GM23338 (cell line): ENCODE data around the gene SIVA1. TPM values are rescaled to one million over a fixed set of nuclear protein-coding genes. Genes with fewer than 3 reads are reported as not detected.

Source experiments
- ATAC-seq: fragments of 200-7000 bp; cut with Tn5 transposase; 3 replicates; pipeline ENCODE4 v1.9.1; 2020
- DNase-seq: peaks from one replicate; pipeline ENCODE4 v3.0.0-alpha.2; 2015; ENCODE audit warnings: low spot score
- H2AFZ ChIP-seq: fragments of 200-600 bp; sonication (generic); 2 replicates; pipeline ENCODE4 v1.8.0; 2016; ENCODE audit warnings: antibody characterized with exemption, mild to moderate bottlenecking, moderate library complexity
- H3F3A ChIP-seq: fragments of 200-600 bp; sonication (generic); replicated peaks from 2 replicates; pipeline ENCODE4 v1.8.0; 2017; ENCODE audit warnings: antibody characterized with exemption, mixed run types, low read depth
- H3K27ac ChIP-seq: fragments of 200-600 bp; sonication (generic); 2 replicates; pipeline ENCODE4 v1.6.1; 2016; ENCODE audit warnings: low read depth
- H3K27me3 ChIP-seq: fragments of 200-600 bp; sonication (generic); 2 replicates; pipeline ENCODE4 v1.8.0; 2016; ENCODE audit warnings: mild to moderate bottlenecking, mixed run types, moderate library complexity; ENCODE audit not compliant: insufficient read depth
- H3K36me3 ChIP-seq: fragments of 200-600 bp; sonication (generic); 2 replicates; pipeline ENCODE4 v1.8.0; 2016; ENCODE audit warnings: mild to moderate bottlenecking; ENCODE audit not compliant: insufficient read depth
- H3K4me1 ChIP-seq: fragments of 200-600 bp; sonication (generic); 2 replicates; pipeline ENCODE4 v1.8.0; 2016; ENCODE audit warnings: mild to moderate bottlenecking, moderate library complexity; ENCODE audit not compliant: insufficient read depth
- H3K4me2 ChIP-seq: fragments of 200-600 bp; sonication (generic); 2 replicates; pipeline ENCODE4 v1.7.1; 2017; ENCODE audit warnings: mixed run types
- H3K4me3 ChIP-seq: fragments of 200-600 bp; sonication (generic); 2 replicates; pipeline ENCODE4 v1.6.1; 2016; ENCODE audit warnings: mixed run types
- H3K79me2 ChIP-seq: fragments of 200-600 bp; sonication (generic); replicated peaks from 2 replicates; pipeline ENCODE4 v1.8.0; 2017; ENCODE audit warnings: mild to moderate bottlenecking; ENCODE audit not compliant: insufficient read depth
- H3K9me2 ChIP-seq: fragments of 200-600 bp; sonication (generic); 2 replicates; pipeline ENCODE4 v1.8.0; 2017; ENCODE audit not compliant: insufficient read depth
- H4K20me1 ChIP-seq: fragments of 200-600 bp; sonication (generic); replicated peaks from 2 replicates; pipeline ENCODE4 v1.8.0; 2017; ENCODE audit warnings: mild to moderate bottlenecking; ENCODE audit not compliant: insufficient read depth
- H3K27ac Mint-ChIP-seq: 2 replicates; pipeline ENCODE4 v1.8.0; 2020; ENCODE audit warnings: inconsistent platforms, mild to moderate bottlenecking, moderate library complexity, mixed read lengths
- H3K27me3 Mint-ChIP-seq: 3 replicates; pipeline ENCODE4 v1.8.0; 2022; ENCODE audit warnings: low read depth, mild to moderate bottlenecking, moderate library complexity, mixed read lengths, inconsistent platforms; ENCODE audit not compliant: insufficient read depth, poor library complexity
- H3K36me3 Mint-ChIP-seq: 3 replicates; pipeline ENCODE4 v1.8.0; 2021; ENCODE audit warnings: low read depth, mild to moderate bottlenecking, inconsistent platforms, moderate library complexity, mixed read lengths
- H3K4me1 Mint-ChIP-seq: 3 replicates; pipeline ENCODE4 v1.8.0; 2020; ENCODE audit warnings: mild to moderate bottlenecking, inconsistent platforms, mixed read lengths
- H3K4me3 Mint-ChIP-seq: 3 replicates; pipeline ENCODE4 v1.8.0; 2021; ENCODE audit warnings: moderate library complexity, mild to moderate bottlenecking, inconsistent platforms, mixed read lengths
- H3K9me3 Mint-ChIP-seq: 3 replicates; pipeline ENCODE4 v1.8.0; 2020; ENCODE audit warnings: moderate library complexity, mild to moderate bottlenecking, inconsistent platforms, mixed read lengths
- CREB1 ChIP-seq: fragments of 250-450 bp; sonication (Bioruptor Pico); IDR thresholded peaks from 2 replicates; pipeline ENCODE4 v1.5.0; 2020; ENCODE audit warnings: low read depth, mild to moderate bottlenecking, moderate library complexity
- EZH2 ChIP-seq: fragments of 200-600 bp; sonication (generic); IDR thresholded peaks from one replicate; pipeline ENCODE4 v1.8.0; 2017; ENCODE audit warnings: antibody characterized with exemption, mild to moderate bottlenecking, low read depth; ENCODE audit not compliant: unreplicated experiment
- EZH2phosphoT487 ChIP-seq: fragments of 200-600 bp; sonication (generic); IDR thresholded peaks from one replicate; pipeline ENCODE4 v1.8.1; 2018; ENCODE audit warnings: antibody characterized with exemption; ENCODE audit not compliant: unreplicated experiment
- JUNB ChIP-seq: IDR thresholded peaks from one replicate; pipeline ENCODE4 v1.6.1; 2016; ENCODE audit warnings: antibody characterized with exemption; ENCODE audit not compliant: unreplicated experiment
- NANOG ChIP-seq: IDR thresholded peaks from 2 replicates; pipeline ENCODE4 v1.6.1; 2016; ENCODE audit warnings: antibody characterized with exemption, borderline replicate concordance
- POLR2AphosphoS5 ChIP-seq: IDR thresholded peaks from 2 replicates; pipeline ENCODE4 v1.6.1; 2016; ENCODE audit warnings: antibody characterized with exemption, low read depth
- REST ChIP-seq: IDR thresholded peaks from one replicate; pipeline ENCODE4 v1.6.1; 2018; ENCODE audit warnings: antibody characterized with exemption; ENCODE audit not compliant: unreplicated experiment
- STAT1 ChIP-seq: IDR thresholded peaks from one replicate; pipeline ENCODE4 v1.6.1; 2016; ENCODE audit warnings: antibody characterized with exemption; ENCODE audit not compliant: unreplicated experiment
- ZNF114 ChIP-seq: fragments of 250-450 bp; sonication (Bioruptor Pico); IDR thresholded peaks from 2 replicates; pipeline ENCODE4 v1.5.0; 2020; ENCODE audit warnings: mild to moderate bottlenecking, moderate library complexity
- ZNF331 ChIP-seq: fragments of 250-450 bp; sonication (Bioruptor Pico); IDR thresholded peaks from 2 replicates; pipeline ENCODE4 v1.5.0; 2020; ENCODE audit warnings: low read depth, mild to moderate bottlenecking, moderate library complexity
- long read RNA-seq: library from polyadenylated mRNA; unstranded; transcript quantifications from one replicate; pipeline ENCODE4 v2.0.0, GENCODE V29; 2020; ENCODE audit not compliant: unreplicated experiment
- polyA plus RNA-seq: library from polyadenylated mRNA; unstranded; fragments of >200 nt; fragmentation: Nextera tagmentation; extraction: Ambion mirVana; gene quantifications from 2 replicates; pipeline ENCODE4 v1.2.1, GENCODE V29; 2016
- total RNA-seq: library from RNA; depleted of rRNA; stranded (reverse); fragments of >200 nt; shearing (Covaris generic); gene quantifications from 2 replicates; pipeline ENCODE4 v1.2.3, GENCODE V29; 2014; rRNA removed
- TF ChIP-seq, protein P1 (sequence below): IDR thresholded peaks from 2 replicates; pipeline ENCODE4 v1.6.1; 2016; ENCODE audit warnings: antibody characterized with exemption

SIVA1 gene
- total RNA-seq (381 and 392 TPM in 2 replicates), polyA plus RNA-seq (215 and 225 TPM in 2 replicates)
- long read RNA-seq, transcript SIVA1-201 (4 exons, 802 nt), result major isoform, 125 of 128 reads
- long read RNA-seq, partial matches to known transcripts, result 1 of 128 reads
- long read RNA-seq, other reads (novel, unspliced or antisense), result 2 of 128 reads

- ATAC-seq (peak; percentile 92), DNase-seq (peak; percentile 100)
- Histone ChIP-seq H3K4me2 (peak within 1 kb of the TSS; percentile 99), H3F3A (no peaks in the 10 kb centered on the region), H3K9me2 (no peaks in the 10 kb centered on the region), H3K4me1 (peaks cover 6% of the 10 kb centered on the region; the same call in 1 of the 2 replicates), H4K20me1 (peaks cover 11% of the 10 kb centered on the region), H3K4me3 (peak within 1 kb of the TSS; percentile 93), H3K27ac (peak within 1 kb of the TSS; percentile 86; the same call in 1 of the 2 replicates), H2AFZ (peak within 1 kb of the TSS; percentile 91; the same call in 1 of the 2 replicates), H3K27me3 (no peaks in the 10 kb centered on the region), H3K36me3 (peaks cover 5% of the 10 kb centered on the region; the same call in 1 of the 2 replicates), H3K79me2 (peaks cover 33% of the 10 kb centered on the region)
- H3K27me3 Mint-ChIP-seq, result peaks cover 26% of the 10 kb centered on the region
- peak within 1 kb of the TSS; percentile 94 for H3K27ac Mint-ChIP-seq
- peaks cover 27% of the 10 kb centered on the region for H3K9me3 Mint-ChIP-seq
- peak within 1 kb of the TSS; percentile 86 for H3K4me3 Mint-ChIP-seq
- peak; percentile 93 for TF ChIP-seq POLR2AphosphoS5
- TF ChIP-seq EZH2, result no peak
- TF ChIP-seq CREB1 (CRISPR knock-in tag), result peak; percentile 100
- peaks cover 17% of the 10 kb centered on the region for H3K4me1 Mint-ChIP-seq
- H3K36me3 Mint-ChIP-seq, result peaks cover 51% of the 10 kb centered on the region
Observed at GRCh38 chr14:104752735-104753527, at the start of gene SIVA1. TSS of gene SIVA1 (plus strand) at chr14:104753147. CDS start at chr14:104753202, 55 bp downstream.

GRCh38 chr14:104703269-104703668, 49.7 kb upstream of the SIVA1 start:
- Histone ChIP-seq H3K79me2 (no peaks in the 10 kb centered on the region), H3F3A (0 out of 2 replicates have a peak, but pooled peaks cover 2% of the 10 kb centered on the region), H3K36me3 (peaks cover 12% of the 10 kb centered on the region; the same call in 1 of the 2 replicates), H3K27ac (no peak overlapping the region), H2AFZ (no peak overlapping the region), H3K4me3 (no peak overlapping the region), H3K4me2 (no peak overlapping the region), H3K9me2 (no peaks in the 10 kb centered on the region), H3K4me1 (peaks cover 12% of the 10 kb centered on the region; the same call in 1 of the 2 replicates), H3K27me3 (no peaks in the 10 kb centered on the region), H4K20me1 (no peaks in the 10 kb centered on the region; the same call in 1 of the 2 replicates)
- Mint-ChIP-seq H3K4me1 (peaks cover 12% of the 10 kb centered on the region), H3K36me3 (peaks cover 33% of the 10 kb centered on the region), H3K27ac (no peak overlapping the region), H3K9me3 (peaks cover 19% of the 10 kb centered on the region), H3K4me3 (no peak overlapping the region), H3K27me3 (peaks cover 9% of the 10 kb centered on the region)
- DNase-seq (no peak), ATAC-seq (no peak)
- no peak for TF ChIP-seq ZNF114
- no peak for TF ChIP-seq CREB1 (CRISPR knock-in tag)
- no peak for TF ChIP-seq EZH2phosphoT487
- TF ChIP-seq NANOG, result no peak
- no peak for TF ChIP-seq EZH2
- TF ChIP-seq ZNF331, result no peak
- no peak for TF ChIP-seq POLR2AphosphoS5
- no peak for TF ChIP-seq JUNB
- TF ChIP-seq STAT1, result no peak
- no peak for TF ChIP-seq REST
- TF ChIP-seq, protein P1, sequence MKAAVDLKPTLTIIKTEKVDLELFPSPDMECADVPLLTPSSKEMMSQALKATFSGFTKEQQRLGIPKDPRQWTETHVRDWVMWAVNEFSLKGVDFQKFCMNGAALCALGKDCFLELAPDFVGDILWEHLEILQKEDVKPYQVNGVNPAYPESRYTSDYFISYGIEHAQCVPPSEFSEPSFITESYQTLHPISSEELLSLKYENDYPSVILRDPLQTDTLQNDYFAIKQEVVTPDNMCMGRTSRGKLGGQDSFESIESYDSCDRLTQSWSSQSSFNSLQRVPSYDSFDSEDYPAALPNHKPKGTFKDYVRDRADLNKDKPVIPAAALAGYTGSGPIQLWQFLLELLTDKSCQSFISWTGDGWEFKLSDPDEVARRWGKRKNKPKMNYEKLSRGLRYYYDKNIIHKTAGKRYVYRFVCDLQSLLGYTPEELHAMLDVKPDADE, result no peak
